Breast epithelium (tissue), 4 donors: ENCODE results near the gene RNASEH2C. TPM values are rescaled to one million over a fixed set of nuclear protein-coding genes. Genes with fewer than 3 reads are reported as not detected.
"Not testable (repeated sequence)": the region's sequence is repeated elsewhere in the genome, so short reads cannot be mapped to it uniquely, and the experiment has no call there.

Experiments
- DNase-seq, 2 donors: peaks; one replicate each; pipeline ENCODE4 v3.0.0-alpha.2; 2019; ENCODE audit warnings: low spot score in 2 of 2
- H3K27ac ChIP-seq, 2 donors: fragments of 200-600 bp; sonication (generic) in 1 of 2; one replicate each; pipeline ENCODE4 v1.5.1; 2016 to 2019; ENCODE audit warnings: mild to moderate bottlenecking in 1 of 2
- H3K27me3 ChIP-seq, 2 donors: fragments of 200-600 bp; sonication (generic) in 1 of 2; one replicate each; pipeline versions ENCODE4 v1.5.1 to v1.6.0; 2017 to 2019; ENCODE audit warnings: control low read depth in 1 of 2, mild to moderate bottlenecking in 1 of 2
- H3K36me3 ChIP-seq: fragments of 200-600 bp; one replicate; pipeline ENCODE4 v1.5.1; 2019
- H3K4me1 ChIP-seq, 2 donors: fragments of 200-600 bp; sonication (generic); one replicate each; pipeline ENCODE4 v1.5.1; 2016 to 2019; ENCODE audit warnings: control low read depth in 1 of 2
- H3K4me3 ChIP-seq, 3 donors: fragments of 200-600 bp; sonication (generic); 1 replicate in 2 of 3; 2 replicates in 1 of 3; pipeline ENCODE4 v1.5.1; 2016 to 2019; ENCODE audit warnings: mild to moderate bottlenecking in 3 of 3, moderate library complexity in 2 of 3
- H3K9me3 ChIP-seq, 2 donors: fragments of 200-600 bp; sonication (generic) in 1 of 2; one replicate each; pipeline ENCODE4 v1.5.1; 2016 to 2019; ENCODE audit warnings: control low read depth in 1 of 2
- CTCF ChIP-seq, 3 donors: fragments of 450-650 bp; IDR thresholded peaks; one replicate each; pipeline ENCODE4 v1.5.1; 2016 to 2017; ENCODE audit warnings: antibody characterized with exemption in 3 of 3, mild to moderate bottlenecking in 3 of 3, moderate library complexity in 3 of 3
- POLR2A ChIP-seq: fragments of 450-650 bp; IDR thresholded peaks from one replicate; pipeline ENCODE4 v1.6.1; 2016; ENCODE audit warnings: antibody characterized with exemption, mild to moderate bottlenecking, moderate library complexity
- POLR2AphosphoS5 ChIP-seq, 3 donors: sonication (generic); formaldehyde crosslinking; IDR thresholded peaks; one replicate each; pipeline ENCODE4 v1.6.1; 2017; ENCODE audit warnings: antibody characterized with exemption in 3 of 3
- intact Hi-C: fragments of 100-400 bp; cut with DNase I; formaldehyde crosslinking; loops from one replicate; pipeline ENCODE4 v1.15.1; 2023; ENCODE audit warnings: low total_unique reads
- total RNA-seq, 3 donors: library from RNA; depleted of rRNA; stranded (reverse); fragments of >200 nt; gene quantifications; one replicate each; pipeline ENCODE4 v1.1.0, GENCODE V29; 2016

RNASEH2C gene
- total RNA-seq, 3 donors from 2014 or later = 89.1 to 110 (median 99.8) TPM

- Histone ChIP-seq H3K36me3 (no peaks in the 10 kb centered on the region), H3K4me1 (no peaks in the 10 kb centered on the region), H3K27ac (no peak overlapping the region), H3K9me3 (no peaks in the 10 kb centered on the region), H3K27me3 (no peaks in the 10 kb centered on the region), H3K4me3 (no peak overlapping the region)
- intact Hi-C loops = no loop called here
- DNase-seq = no peak
- TF ChIP-seq POLR2AphosphoS5 (IDR thresholded peaks at IDR 0.05) (no peak), POLR2A (no peak), CTCF (IDR thresholded peaks at IDR 0.05) (no peak)
Observed at GRCh38 chr11:65698205-65698604, 22.4 kb downstream of the RNASEH2C start.

- no peaks in the 10 kb centered on the region for H3K36me3 ChIP-seq
- no peaks in the 10 kb centered on the region for H3K9me3 ChIP-seq
- TF ChIP-seq POLR2A = no peak
- no peak for TF ChIP-seq POLR2AphosphoS5 (IDR thresholded peaks at IDR 0.05)
- no peak for TF ChIP-seq CTCF (IDR thresholded peaks at IDR 0.05)
- intact Hi-C loops = no loop called here
- no peaks in the 10 kb centered on the region for H3K4me1 ChIP-seq
- no peak overlapping the region for H3K27ac ChIP-seq
- H3K27me3 ChIP-seq = no peaks in the 10 kb centered on the region
- no peak overlapping the region for H3K4me3 ChIP-seq
- no peak for DNase-seq
Observed at GRCh38 chr11:65696802-65697552, 23.6 kb downstream of the RNASEH2C start.

GRCh38 chr11:65695459-65696241 is 24.9 kb downstream of the RNASEH2C start:
- Histone ChIP-seq H3K4me3 (no peak overlapping the region), H3K27me3 (no peaks in the 10 kb centered on the region), H3K9me3 (no peaks in the 10 kb centered on the region), H3K36me3 (no peaks in the 10 kb centered on the region), H3K4me1 (no peaks in the 10 kb centered on the region), H3K27ac (peak overlapping the region; percentile 22 to 65)
- TF ChIP-seq POLR2A = no peak
- peak in 1 of 3 donors; percentile 32 for TF ChIP-seq POLR2AphosphoS5 (IDR thresholded peaks at IDR 0.05)
- DNase-seq = peak; percentile 67 to 76
- intact Hi-C loops = no loop called here

- Histone ChIP-seq H3K4me1 (no peaks in the 10 kb centered on the region), H3K4me3 (no peak overlapping the region), H3K36me3 (no peaks in the 10 kb centered on the region), H3K27me3 (no peaks in the 10 kb centered on the region), H3K27ac (peak overlapping the region; percentile 66 to 70), H3K9me3 (no peaks in the 10 kb centered on the region)
- intact Hi-C loops = no loop called here
- peak in 1 of 3 donors; percentile 52 for TF ChIP-seq POLR2AphosphoS5 (IDR thresholded peaks at IDR 0.05)
- TF ChIP-seq CTCF (IDR thresholded peaks at IDR 0.05) = no peak
- TF ChIP-seq POLR2A = no peak
- peak; percentile 40 to 62 for DNase-seq
Observed at GRCh38 chr11:65692367-65692766, 28.2 kb downstream of the RNASEH2C start.

- peak overlapping the region in 1 of 2 donors; percentile 70 for H3K27ac ChIP-seq
- H3K4me3 ChIP-seq, H3K4me1 ChIP-seq, H3K27me3 ChIP-seq, H3K36me3 ChIP-seq, intact Hi-C loops, H3K9me3 ChIP-seq, DNase-seq: not testable (repeated sequence)
Observed at GRCh38 chr11:65691847-65692246, 28.8 kb downstream of the RNASEH2C start.

GRCh38 chr11:65685981-65686380 is 34.6 kb downstream of the RNASEH2C start:
- Histone ChIP-seq H3K27me3 (no peaks in the 10 kb centered on the region), H3K9me3 (no peaks in the 10 kb centered on the region), H3K4me3 (no peak overlapping the region), H3K36me3 (no peaks in the 10 kb centered on the region), H3K4me1 (no peaks in the 10 kb centered on the region), H3K27ac (no peak overlapping the region)
- intact Hi-C loops = no loop called here
- DNase-seq = no peak
- no peak for TF ChIP-seq POLR2AphosphoS5 (IDR thresholded peaks at IDR 0.05)
- no peak for TF ChIP-seq CTCF (IDR thresholded peaks at IDR 0.05)
- no peak for TF ChIP-seq POLR2A

GRCh38 chr11:65683480-65683879 is 37.1 kb downstream of the RNASEH2C start:
- H3K4me3 ChIP-seq, DNase-seq, H3K27ac ChIP-seq, H3K27me3 ChIP-seq, H3K9me3 ChIP-seq, H3K36me3 ChIP-seq, intact Hi-C loops, H3K4me1 ChIP-seq: not testable (repeated sequence)
